NCI-H1105 (cell line): ENCODE measurements around the gene THOP1.

ENCODE experiments used
- DNase-seq: peaks from one replicate; lab custom pipeline; 2025; lab: John Stamatoyannopoulos, UW

The THOP1 gene

DNA sequence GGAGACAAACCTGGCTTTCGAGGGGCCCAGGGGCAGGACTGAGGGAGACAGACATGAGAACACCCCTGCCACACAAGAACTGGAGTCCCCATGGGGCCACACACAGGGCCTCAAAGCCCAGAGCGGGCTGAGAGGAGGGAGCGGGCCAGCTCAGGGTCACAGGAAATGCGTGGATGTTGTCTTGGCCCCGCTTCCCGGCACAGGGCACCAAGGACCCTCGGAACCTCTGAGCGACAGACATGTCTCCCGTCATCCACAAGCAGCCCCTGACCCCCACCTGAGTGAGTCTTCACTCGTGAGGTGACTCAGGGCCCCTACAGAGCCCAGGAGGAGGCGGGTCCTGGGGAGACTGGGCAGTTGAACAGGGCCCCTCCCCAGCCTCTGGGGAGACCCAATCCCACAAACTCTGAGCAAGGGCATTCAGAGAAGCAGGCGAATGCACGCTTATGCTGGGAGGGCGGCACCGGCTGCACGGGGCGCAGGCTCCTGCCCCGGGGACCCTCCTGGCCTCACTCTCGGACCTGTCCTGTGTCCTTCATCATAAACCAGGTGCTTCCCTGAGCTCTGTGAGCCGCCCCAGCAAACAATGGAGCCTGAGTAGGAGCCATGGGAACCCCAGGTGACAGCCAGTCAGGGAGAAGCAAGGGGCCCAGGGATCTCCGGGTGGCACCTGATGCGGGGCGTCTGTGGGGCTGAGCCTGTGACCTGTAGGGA is 22.4 kb upstream of the THOP1 start:
- DNase-seq, result no peak

DNA sequence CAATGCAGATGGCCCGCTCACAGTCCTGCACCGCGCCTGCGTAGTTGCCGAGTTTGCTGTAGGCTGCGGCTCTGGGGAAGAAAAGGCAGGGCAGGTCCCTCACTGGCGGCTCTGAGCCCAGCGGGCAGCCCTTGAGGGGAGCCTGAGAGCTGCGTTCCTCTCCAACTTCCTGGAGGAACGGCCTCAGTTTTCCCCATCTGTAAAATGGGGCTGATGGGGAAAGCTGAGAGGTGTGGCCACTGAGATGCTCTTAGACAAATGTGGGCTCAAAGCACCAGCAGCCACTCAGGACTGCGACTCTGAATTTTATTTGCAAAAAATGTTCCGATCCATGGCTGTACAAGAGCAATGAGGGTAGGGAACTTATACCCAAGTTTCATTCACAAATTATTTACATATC is 21.6 kb upstream of the THOP1 start:
- no peak for DNase-seq

DNA sequence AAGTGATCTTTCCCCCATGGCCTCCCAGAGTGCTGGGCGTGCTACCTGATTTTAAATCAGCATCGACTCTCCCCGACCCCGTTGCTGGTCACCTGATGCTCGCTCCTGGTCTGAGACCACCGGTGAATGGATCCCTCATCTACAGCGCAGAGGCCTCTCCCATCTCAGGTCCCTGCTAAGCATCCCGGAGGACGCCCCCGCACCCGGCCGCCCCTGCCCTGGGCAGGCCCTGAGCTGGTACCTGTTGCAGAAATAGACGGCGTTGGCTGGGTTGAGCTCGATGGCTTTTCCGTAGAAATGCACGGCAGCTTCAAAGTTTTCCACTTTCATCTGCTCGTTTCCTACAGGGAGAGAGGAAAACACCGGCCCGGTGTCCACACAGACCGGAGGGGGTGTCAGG is 20.4 kb upstream of the THOP1 start:
- no peak for DNase-seq

- no peak for DNase-seq
Measured at GRCh38 chr19:2765376-2765775, 19.9 kb upstream of the THOP1 start.

DNA sequence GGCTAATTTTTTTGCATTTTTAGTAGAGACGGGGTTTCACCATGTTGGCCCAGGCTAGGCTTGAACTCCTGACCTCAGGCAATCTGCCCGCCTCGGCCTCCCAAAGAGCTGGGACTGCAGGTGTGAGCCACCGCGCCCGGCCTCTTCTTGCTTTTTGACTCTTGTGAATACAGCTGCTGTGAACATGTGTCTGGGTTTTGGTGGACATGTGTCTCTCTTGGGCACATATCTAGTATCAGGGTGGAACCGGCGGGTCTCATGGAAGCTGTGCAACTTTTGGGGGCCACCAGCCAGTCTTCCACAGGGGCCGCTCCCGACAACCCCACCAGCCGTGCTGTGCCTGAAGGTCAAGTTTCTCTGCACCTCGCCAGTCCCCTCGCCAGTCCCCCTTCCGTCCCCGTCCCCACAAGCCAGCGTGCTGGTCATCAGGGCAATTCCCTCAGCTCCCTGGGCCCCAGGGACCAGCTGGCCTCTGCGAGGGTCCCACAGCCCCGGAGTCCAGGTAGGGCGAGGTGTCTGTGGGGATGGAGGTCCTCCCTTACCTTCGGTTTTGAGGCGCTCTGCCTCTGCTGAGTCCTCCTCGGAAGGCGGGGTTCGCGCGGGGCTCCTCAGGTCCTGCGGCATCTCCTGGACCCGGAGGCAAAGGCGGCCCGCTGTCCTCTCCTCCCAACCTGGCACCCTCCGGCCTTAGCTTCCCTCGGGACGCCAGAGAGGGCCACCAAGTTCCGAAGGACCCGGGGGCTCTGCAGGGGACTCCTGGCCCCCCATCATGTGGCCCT is 18.5 kb upstream of the THOP1 start:
- DNase-seq, result no peak

DNA sequence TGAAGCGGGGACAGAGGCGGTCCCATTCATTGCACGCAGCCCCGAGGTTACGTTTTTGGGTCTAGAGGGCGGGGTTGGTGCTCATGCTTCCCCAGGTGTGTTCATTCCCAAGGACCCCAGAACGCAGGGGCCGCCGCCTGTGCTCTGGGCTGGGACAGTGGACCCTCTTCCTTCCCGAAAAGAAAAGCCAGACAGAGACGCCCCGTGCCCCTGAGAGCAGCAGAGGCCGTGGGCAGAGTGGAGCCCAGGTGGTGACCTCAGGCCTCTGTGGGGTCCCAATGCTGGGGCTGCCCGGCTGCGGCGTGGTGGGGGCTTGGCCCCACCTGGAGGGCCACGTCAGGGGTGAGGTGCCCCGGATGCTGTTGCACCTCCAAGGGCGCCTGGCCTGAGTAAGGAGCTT is 17.6 kb upstream of the THOP1 start:
- DNase-seq, result no peak

- DNase-seq, result no peak
Measured at GRCh38 chr19:2768365-2769132, 16.8 kb upstream of the THOP1 start.

DNA sequence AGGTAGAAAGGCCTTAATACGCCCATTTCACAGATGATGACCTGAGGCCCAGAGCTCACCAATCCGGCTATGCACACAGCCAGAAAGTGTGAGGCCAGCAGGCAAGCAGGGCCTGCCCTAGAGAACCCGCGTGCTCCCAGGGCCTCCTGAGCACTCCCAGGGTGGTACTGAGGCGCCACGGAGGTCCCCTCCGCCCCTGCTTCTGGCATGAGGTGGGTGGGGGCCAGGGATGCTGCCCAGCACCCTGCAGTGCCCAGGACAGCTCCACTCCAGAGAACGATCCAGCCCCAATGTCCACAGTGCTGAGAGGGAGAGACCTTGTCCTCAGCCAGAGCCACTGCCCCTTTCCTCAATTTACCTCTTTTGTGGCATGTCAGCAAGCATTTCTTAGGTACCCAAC is 16.1 kb upstream of the THOP1 start:
- no peak for DNase-seq

GRCh38 chr19:2770055-2771013 is 15.0 kb upstream of the THOP1 start:
- DNase-seq, result no peak

DNA sequence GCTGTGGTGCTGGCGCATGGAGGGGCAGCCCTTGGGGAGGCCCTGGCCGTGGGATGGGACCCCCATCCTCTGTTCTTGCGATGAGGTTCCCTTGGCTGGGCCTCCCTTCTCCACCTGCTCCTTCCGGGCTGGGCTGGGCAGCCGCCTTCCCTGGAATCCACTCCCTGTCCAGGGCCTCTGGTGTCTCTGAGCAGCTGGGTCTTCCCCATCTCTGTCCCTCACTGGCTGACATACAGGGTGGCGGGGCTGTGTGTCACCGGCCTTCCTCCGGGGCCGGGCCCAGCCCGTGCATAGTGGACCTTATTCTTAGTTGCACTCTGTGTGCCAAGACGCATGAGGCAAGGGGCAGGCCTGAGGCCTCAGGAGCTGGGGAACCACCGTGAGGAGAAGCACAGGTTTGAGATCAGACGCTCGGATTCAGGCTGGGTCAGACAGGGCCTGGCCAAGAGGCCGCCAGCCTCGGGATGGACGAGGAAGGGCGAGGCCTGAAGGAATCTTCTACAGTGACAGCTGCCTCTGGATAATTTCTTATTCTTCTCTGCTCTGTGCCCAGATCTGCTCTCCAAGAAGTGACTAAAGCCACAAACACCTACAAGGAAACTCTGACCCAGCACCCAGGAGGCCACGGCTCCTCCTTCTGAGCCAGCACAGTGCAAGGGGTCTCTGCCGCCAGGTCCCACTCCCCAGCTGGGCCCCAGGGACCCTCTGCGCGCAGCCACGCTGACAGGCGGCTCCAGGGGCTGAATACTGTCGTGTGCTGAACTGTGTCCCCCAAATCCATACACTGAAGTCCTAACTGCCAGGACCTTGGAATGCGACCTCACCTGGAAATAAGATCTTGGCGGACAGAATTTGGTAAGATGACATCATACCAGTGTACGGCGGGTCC is 13.3 kb upstream of the THOP1 start:
- DNase-seq, result no peak

DNA sequence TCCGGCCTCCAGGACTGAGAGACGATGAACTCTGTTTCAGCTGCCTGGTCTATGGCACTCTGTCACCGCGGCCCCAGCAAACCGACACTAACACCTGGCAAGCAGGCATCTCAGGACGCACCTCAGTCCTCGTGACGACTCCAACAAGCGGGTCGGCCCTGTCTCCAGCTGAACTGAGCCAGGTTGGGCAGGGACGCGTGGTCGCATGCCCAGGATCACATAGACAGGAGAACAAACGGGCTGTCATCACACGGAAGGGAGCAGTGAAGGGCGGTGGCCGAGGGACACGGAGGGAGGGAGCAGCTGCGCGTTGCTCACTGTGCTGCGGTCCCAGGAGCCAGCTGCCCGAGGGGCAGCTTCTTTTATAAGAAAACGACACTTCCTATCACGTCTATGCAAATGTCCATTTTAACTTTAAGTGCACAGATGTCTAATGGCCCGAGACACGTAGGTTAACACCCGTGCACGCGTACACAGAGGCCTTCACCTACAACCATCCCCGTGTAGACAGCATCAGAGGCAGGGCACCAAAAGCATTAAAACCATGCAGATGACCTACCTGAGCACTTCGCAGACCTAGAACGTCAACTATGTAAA is 11.1 kb upstream of the THOP1 start:
- DNase-seq, result no peak

DNA sequence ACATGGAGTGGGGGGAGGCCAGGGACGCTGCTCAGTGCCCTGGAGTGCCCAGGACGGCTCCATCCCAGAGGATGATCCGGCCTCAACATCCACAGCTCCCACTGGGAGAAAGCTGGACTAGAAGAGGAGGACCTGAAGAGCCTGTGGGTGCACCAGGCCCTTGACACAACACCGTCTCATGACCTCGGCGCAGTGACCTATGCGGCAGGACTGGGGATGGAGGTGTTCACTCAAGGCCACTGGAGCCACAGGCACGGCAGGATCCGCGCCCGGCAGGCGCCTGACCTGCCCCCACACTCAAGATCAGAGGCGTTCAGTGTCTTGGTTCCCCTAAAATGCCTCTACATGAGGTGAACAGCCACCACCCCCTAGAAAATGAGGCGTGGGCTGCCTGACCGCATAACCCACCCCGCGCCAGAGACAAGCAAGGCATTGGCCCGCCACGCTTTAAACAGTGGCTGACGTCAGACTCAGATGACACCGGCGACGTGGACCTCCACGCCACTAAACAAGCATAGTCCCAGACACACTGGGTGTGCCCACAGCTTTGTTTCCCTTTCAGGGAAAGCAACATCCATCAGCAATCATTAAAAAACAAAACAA is 10.2 kb upstream of the THOP1 start:
- no peak for DNase-seq

GRCh38 chr19:2775556-2776430 is 9.5 kb upstream of the THOP1 start:
- no peak for DNase-seq

DNA sequence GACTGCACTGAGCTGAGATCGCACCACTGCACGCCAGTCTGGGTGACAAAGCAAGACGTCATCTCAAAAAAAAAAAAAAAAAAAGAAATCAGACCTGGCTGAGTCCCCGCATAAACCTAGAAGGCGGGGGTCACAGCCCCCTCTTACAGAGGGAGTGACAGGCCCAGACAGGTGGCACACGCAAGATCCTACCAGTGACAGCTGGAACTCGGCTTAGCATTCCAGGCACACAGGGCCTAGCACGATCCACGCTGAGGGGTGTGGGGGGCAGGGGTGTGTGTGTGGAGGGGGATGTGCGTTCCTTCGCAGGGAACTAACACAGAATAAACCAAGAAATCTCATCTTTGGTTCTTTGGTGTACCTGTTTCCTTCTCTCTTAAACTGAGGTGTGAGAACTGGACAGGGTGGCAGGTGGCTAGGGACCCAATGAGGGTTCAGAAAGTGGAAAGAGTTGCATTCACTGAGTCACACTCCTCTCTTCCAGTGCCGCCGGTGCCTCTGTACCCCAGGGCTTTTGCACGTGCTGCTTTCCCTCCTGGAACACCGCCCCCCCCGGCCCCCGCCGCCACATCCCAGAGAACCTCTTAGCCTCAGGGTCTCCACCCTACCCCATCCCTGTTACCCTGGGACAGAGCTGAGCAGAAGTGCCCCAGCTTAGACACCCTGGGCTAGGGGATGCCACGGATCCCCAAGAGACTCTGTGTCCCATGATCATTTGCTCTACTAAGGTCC is 7.2 kb upstream of the THOP1 start:
- no peak for DNase-seq

DNA sequence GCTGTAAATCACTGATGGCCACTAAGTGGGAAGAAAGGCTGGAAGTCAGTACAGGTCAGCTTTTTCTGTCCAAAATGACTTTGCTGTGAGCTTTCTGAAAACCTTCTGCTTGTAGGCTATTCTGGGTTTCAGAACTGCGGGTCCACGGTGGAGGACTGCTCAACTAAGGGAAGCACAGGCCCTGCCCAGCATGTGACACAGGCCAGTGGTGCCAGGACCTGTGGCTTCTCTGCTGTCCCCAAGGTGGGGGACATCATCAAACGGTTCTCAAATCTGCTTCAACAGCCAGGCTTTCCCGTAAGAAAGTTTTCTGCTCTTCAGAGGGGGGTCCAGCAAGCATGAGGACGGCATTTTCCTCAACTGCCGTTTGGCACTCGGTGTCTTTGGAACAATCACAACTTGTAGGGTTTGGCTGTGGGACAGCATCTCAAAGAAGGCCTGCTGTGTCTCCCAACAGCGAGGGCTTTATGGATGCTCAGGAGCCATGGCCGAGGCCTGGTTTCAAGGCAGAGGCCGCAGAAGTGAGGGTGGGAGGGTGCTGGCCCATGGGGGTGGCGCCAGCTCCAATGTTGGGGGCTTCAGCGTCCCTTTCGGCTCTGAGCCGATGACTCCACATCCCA is 6.1 kb upstream of the THOP1 start:
- DNase-seq, result no peak

- DNase-seq, result no peak
Measured at GRCh38 chr19:2780284-2780683, 5.0 kb upstream of the THOP1 start.

GRCh38 chr19:2782329-2782935 is 2.9 kb upstream of the THOP1 start:
- no peak for DNase-seq
